GM13977 (cell line): ENCODE results near the gene SGIP1.

Source experiments
- DNase-seq: peaks from one replicate; pipeline ENCODE4 v3.0.0; 2012; ENCODE audit warnings: low spot score
- in situ Hi-C: fragments of 300-500 bp; cut with MboI; formaldehyde crosslinking; loops from one replicate; pipeline ENCODE4 v1.12.0; 2022; ENCODE audit warnings: low sequenced_read_pairs, low pct_unique_long_range_greater_than_20kb, mixed read lengths, inconsistent platforms; ENCODE audit not compliant: unreplicated experiment
- TF ChIP-seq, protein P1 (sequence below): IDR thresholded peaks from 2 replicates; pipeline ENCODE4 v1.5.1; 2012; ENCODE audit warnings: mild to moderate bottlenecking, control low read depth; ENCODE audit not compliant: insufficient read depth; ENCODE audit errors: extremely low read depth, missing control alignments

Gene SGIP1, protein sequence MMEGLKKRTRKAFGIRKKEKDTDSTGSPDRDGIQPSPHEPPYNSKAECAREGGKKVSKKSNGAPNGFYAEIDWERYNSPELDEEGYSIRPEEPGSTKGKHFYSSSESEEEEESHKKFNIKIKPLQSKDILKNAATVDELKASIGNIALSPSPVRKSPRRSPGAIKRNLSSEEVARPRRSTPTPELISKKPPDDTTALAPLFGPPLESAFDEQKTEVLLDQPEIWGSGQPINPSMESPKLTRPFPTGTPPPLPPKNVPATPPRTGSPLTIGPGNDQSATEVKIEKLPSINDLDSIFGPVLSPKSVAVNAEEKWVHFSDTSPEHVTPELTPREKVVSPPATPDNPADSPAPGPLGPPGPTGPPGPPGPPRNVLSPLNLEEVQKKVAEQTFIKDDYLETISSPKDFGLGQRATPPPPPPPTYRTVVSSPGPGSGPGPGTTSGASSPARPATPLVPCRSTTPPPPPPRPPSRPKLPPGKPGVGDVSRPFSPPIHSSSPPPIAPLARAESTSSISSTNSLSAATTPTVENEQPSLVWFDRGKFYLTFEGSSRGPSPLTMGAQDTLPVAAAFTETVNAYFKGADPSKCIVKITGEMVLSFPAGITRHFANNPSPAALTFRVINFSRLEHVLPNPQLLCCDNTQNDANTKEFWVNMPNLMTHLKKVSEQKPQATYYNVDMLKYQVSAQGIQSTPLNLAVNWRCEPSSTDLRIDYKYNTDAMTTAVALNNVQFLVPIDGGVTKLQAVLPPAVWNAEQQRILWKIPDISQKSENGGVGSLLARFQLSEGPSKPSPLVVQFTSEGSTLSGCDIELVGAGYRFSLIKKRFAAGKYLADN

DNA sequence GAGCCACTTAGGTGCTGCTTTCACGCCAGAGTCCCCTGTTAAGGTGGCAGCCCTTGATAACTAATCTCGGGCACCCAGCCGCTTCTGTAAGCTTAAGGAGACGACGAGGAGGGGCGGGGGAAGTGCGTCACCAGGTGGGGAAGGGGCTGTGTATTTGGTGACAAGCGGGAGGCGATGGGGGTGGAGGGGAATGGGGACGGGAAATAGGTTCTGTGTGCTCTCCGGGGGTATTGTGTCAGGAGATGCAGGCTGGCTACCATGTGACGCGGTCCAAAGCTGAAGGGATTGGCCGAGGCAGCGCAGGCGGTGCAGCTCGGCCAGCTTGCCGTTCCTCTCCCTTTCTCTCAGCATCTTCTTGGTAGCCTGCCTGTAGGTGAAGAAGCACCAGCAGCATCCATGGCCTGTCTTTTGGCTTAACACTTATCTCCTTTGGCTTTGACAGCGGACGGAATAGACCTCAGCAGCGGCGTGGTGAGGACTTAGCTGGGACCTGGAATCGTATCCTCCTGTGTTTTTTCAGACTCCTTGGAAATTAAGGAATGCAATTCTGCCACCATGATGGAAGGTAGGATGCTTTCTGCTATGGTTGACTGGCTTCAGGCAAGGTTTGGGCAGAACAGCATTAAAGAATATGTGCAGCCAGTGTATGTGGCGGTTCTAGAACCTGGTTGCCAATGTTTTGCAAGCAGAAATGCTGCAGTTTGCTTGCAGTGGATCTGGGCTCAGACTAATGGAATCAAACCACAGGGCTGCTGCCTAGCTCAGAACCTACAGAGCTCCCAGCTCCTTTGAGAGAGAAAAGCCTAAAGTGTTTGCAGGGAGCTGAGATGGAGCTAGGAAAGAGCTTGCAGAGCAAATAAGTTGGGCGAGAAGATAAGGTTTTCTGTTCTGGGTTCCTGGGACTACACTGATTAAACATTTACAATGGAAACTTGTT, at the start of gene SGIP1:
SGIP1 (plus strand) TSS at position 350 of the 937 bp plus-strand sequence; CDS start at position 556, 206 bp downstream.
- in situ Hi-C loops = no loop called here

DNA sequence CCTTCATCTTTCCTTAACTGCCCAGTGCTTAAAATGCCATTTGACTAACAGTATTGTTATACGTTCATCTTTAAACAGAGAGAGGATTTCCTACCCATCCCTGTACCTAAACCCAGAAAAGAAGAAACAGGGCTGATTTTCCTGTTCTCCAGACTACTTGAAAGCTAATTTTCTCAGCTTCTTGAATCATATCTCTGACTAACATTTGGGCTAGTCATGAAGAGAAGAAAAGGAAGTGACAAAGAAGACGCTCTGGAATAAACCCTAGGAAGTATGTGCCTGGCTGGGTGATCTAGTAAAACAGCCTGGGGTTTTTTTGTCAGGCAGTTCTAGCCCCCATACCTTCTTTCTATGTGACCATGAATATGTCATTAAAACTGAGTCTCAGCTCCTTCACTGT, 44.8 kb upstream of the SGIP1 start:
- in situ Hi-C loops = no loop called here
- DNase-seq = no peak
- TF ChIP-seq, protein P1, sequence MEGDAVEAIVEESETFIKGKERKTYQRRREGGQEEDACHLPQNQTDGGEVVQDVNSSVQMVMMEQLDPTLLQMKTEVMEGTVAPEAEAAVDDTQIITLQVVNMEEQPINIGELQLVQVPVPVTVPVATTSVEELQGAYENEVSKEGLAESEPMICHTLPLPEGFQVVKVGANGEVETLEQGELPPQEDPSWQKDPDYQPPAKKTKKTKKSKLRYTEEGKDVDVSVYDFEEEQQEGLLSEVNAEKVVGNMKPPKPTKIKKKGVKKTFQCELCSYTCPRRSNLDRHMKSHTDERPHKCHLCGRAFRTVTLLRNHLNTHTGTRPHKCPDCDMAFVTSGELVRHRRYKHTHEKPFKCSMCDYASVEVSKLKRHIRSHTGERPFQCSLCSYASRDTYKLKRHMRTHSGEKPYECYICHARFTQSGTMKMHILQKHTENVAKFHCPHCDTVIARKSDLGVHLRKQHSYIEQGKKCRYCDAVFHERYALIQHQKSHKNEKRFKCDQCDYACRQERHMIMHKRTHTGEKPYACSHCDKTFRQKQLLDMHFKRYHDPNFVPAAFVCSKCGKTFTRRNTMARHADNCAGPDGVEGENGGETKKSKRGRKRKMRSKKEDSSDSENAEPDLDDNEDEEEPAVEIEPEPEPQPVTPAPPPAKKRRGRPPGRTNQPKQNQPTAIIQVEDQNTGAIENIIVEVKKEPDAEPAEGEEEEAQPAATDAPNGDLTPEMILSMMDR = no peak

More for the DNA sequence above, at the start of gene SGIP1:
- TF ChIP-seq, protein P1 = no peak
- DNase-seq = peak; percentile 35

DNA sequence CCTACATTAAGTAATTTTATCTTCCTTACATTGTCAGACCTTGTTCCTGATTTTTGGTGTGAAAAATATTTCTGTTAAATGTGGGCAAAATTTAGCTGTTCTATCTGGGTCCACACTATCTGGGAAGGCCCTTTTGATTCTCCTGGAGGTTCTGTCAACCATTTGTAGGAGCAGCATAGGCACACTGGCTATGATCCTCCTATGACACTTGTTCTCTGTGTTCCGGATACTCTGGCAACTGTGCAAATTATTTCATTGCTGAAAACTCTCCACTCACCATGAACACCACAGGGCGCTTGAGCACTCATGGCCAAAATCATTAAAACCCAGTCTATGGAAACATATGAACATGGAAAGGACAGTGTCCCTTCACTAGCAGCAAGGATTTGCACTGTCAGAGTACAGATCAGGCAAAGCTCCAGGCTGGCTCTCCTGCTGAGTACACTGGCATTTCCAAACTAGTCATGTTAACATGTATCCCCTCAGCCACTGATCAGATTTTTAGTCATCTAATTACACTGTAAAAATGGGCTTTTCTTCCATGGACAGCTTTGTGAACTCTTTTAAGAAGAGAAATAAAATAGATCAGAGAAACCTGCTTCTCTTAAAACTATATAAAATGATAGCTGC, 43.9 kb upstream of the SGIP1 start:
- in situ Hi-C loops = no loop called here
- no peak for DNase-seq
- TF ChIP-seq, protein P1 = no peak

DNA sequence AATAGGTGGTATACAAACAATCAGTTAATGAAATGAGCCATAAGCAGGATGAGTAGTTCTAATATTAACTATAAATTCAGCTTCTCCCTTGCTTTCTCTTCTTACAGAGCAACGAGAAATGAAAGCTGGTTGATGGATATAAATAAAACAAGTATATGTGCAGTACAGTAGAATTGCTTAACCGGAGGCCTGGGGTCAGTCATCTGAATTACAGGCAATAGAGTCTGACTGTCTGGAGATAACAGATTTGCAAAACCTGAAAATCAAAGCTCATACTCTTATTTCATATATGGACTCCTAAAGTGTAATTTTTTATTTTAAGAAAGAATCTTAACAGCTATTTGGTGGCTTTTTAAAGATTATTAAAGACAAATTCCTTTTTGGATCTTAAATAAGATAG, 43.1 kb upstream of the SGIP1 start:
- TF ChIP-seq, protein P1 = no peak
- DNase-seq = no peak
- in situ Hi-C loops = no loop called here

DNA sequence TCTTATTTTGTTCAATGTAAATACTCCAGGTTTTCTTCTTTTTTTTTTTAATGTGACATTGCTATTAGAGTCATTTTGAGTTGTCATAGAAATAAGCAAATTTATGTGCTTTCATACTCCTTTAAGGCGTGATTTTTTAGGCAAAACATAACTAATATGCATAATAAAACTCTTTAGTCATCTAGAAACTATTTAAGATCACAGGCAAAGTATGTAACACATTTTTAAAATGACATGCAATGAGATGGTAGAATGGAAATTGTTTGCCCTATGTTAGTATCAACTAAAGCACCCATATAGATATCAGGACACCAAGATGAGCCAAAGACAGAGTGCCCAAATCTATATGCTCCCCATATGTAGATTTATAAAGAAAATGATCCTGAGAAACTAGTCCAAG, 41.5 kb upstream of the SGIP1 start:
- in situ Hi-C loops = no loop called here
- no peak for DNase-seq
- TF ChIP-seq, protein P1 = no peak
